HL-60/S4 treated with retinoic acid at 250 ng/mL for 4 days and 3 days (cell line): ENCODE data around the gene BMP4.
"Not testable (repeated sequence)": the region's sequence is repeated elsewhere in the genome, so short reads cannot be mapped to it uniquely, and the experiment has no call there.

ENCODE experiments used
- in situ Hi-C: fragments of 300-500 bp; cut with MboI; formaldehyde crosslinking; loops from 2 replicates; pipeline ENCODE4 v1.7.0; 2022; ENCODE audit warnings: low sequenced_read_pairs

BMP4 gene

GRCh38 chr14:53956427-53957201, at the start of gene BMP4:
TSS of gene BMP4 (minus strand) at chr14:53956825. CDS start at chr14:53952222, 4,603 bp downstream.
- in situ Hi-C loops = no loop called here

GRCh38 chr14:54003064-54003463, 46.4 kb upstream of the BMP4 start:
- in situ Hi-C loops = no loop called here

GRCh38 chr14:54002653-54003052, 46.0 kb upstream of the BMP4 start:
- in situ Hi-C loops = no loop called here

- in situ Hi-C loops = no loop called here
Observed at GRCh38 chr14:54001189-54001878, 44.7 kb upstream of the BMP4 start.

GRCh38 chr14:54000341-54000811, 43.8 kb upstream of the BMP4 start:
- in situ Hi-C loops = no loop called here

GRCh38 chr14:53999061-53999488, 42.5 kb upstream of the BMP4 start:
- in situ Hi-C loops = no loop called here

- in situ Hi-C loops = no loop called here
Observed at GRCh38 chr14:53996041-53996440, 39.4 kb upstream of the BMP4 start.

GRCh38 chr14:53993920-53994607, 37.4 kb upstream of the BMP4 start:
- in situ Hi-C loops = no loop called here

GRCh38 chr14:53990978-53991377, 34.4 kb upstream of the BMP4 start:
- in situ Hi-C loops = no loop called here

GRCh38 chr14:53986718-53987117, 30.1 kb upstream of the BMP4 start:
- in situ Hi-C loops = not testable (repeated sequence)

- in situ Hi-C loops = not testable (repeated sequence)
Observed at GRCh38 chr14:53984958-53985357, 28.3 kb upstream of the BMP4 start.

GRCh38 chr14:53983112-53983511, 26.5 kb upstream of the BMP4 start:
- in situ Hi-C loops = no loop called here

- in situ Hi-C loops = no loop called here
Observed at GRCh38 chr14:53982546-53982945, 25.9 kb upstream of the BMP4 start.

- in situ Hi-C loops = no loop called here
Observed at GRCh38 chr14:53979747-53980642, 23.4 kb upstream of the BMP4 start.

GRCh38 chr14:53979113-53979681, 22.6 kb upstream of the BMP4 start:
- in situ Hi-C loops = no loop called here

- in situ Hi-C loops = no loop called here
Observed at GRCh38 chr14:53978194-53978593, 21.6 kb upstream of the BMP4 start.

GRCh38 chr14:53975444-53975843, 18.8 kb upstream of the BMP4 start:
- in situ Hi-C loops = no loop called here

GRCh38 chr14:53971521-53971920, 14.9 kb upstream of the BMP4 start:
- in situ Hi-C loops = no loop called here

- in situ Hi-C loops = no loop called here
Observed at GRCh38 chr14:53969326-53969725, 12.7 kb upstream of the BMP4 start.

GRCh38 chr14:53968726-53969125, 12.1 kb upstream of the BMP4 start:
- in situ Hi-C loops = no loop called here
